NCI-H2029 treated with DMSO at 0.1 percent for 48 hours (cell line): Measurements from ENCODE around the gene BOK.
A peak's percentile ranks its signal among the peaks of the same experiment; 100 is the strongest.
"Not testable (repeated sequence)": the region's sequence is repeated elsewhere in the genome, so short reads cannot be mapped to it uniquely, and the experiment has no call there.

Source experiments
- DNase-seq: peaks from one replicate; lab custom pipeline; 2025; lab: John Stamatoyannopoulos, UW

The BOK gene

GRCh38 chr2:241556746-241557145 is 1.8 kb upstream of the BOK start:
- DNase-seq, result no peak

- DNase-seq, result no peak
Observed at GRCh38 chr2:241559323-241560161, 997 bp downstream of the BOK start.

- DNase-seq, result no peak
Observed at GRCh38 chr2:241560162-241560882, 1.8 kb downstream of the BOK start.

- no peak for DNase-seq
Observed at GRCh38 chr2:241560883-241561474, 2.4 kb downstream of the BOK start.

- no peak for DNase-seq
Observed at GRCh38 chr2:241561832-241562231, 3.3 kb downstream of the BOK start.

- DNase-seq, result no peak
Observed at GRCh38 chr2:241562269-241562891, 3.8 kb downstream of the BOK start.

- DNase-seq, result no peak
Observed at GRCh38 chr2:241563031-241563507, 4.5 kb downstream of the BOK start.

GRCh38 chr2:241563571-241563980 is 5.0 kb downstream of the BOK start:
- DNase-seq, result no peak

- no peak for DNase-seq
Observed at GRCh38 chr2:241563981-241564595, 5.5 kb downstream of the BOK start.

- no peak for DNase-seq
Observed at GRCh38 chr2:241564596-241565410, 6.3 kb downstream of the BOK start.

GRCh38 chr2:241565411-241565810 is 6.9 kb downstream of the BOK start:
- no peak for DNase-seq

- not testable (repeated sequence) for DNase-seq
Observed at GRCh38 chr2:241566021-241566420, 7.5 kb downstream of the BOK start.

GRCh38 chr2:241566468-241566867 is 7.9 kb downstream of the BOK start:
- no peak for DNase-seq

- not testable (repeated sequence) for DNase-seq
Observed at GRCh38 chr2:241567266-241567665, 8.7 kb downstream of the BOK start.

GRCh38 chr2:241567776-241568175 is 9.2 kb downstream of the BOK start:
- no peak for DNase-seq

- peak; percentile 73 for DNase-seq
Observed at GRCh38 chr2:241568726-241569125, 10.2 kb downstream of the BOK start.

- DNase-seq, result no peak
Observed at GRCh38 chr2:241569831-241570281, 11.3 kb downstream of the BOK start.

GRCh38 chr2:241570961-241571581 is 12.5 kb downstream of the BOK start:
- no peak for DNase-seq

- DNase-seq, result no peak
Observed at GRCh38 chr2:241571821-241572620, 13.5 kb downstream of the BOK start.
